Measurements from ENCODE around the gene PTPRA. TPM values are rescaled to one million over a fixed set of nuclear protein-coding genes. Genes with fewer than 3 reads are reported as not detected.
"Not testable (repeated sequence)": the region's sequence is repeated elsewhere in the genome, so short reads cannot be mapped to it uniquely, and the experiment has no call there.

PTPRA gene
- total RNA-seq, 1 donor from 2014 or later, result 57.5 TPM

DNA sequence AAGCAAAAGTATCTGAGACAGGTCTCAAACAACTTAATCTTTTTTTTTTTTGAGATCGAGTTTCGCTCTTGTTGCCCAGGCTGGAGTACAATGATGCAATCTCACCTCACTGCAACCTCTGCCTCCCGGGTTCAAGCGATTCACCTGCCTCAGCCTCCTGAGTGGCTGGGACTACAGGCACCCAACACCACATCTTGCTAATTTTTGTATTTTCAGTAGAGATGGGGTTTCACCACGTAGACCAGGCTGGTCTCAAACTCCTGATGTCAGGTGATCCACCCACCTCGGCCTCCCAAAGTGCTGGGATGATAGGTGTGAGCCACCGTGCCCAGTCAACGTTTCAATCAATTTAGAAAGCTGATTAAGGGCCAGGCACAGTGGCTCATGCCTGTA lies 200.0 kb downstream of the PTPRA start:
- DNase-seq (ENCODE audit: low spot score), result not testable (repeated sequence)

GRCh38 chr20:3074812-3075211 lies 201.5 kb downstream of the PTPRA start:
- DNase-seq (ENCODE audit: low spot score), result no peak

DNA sequence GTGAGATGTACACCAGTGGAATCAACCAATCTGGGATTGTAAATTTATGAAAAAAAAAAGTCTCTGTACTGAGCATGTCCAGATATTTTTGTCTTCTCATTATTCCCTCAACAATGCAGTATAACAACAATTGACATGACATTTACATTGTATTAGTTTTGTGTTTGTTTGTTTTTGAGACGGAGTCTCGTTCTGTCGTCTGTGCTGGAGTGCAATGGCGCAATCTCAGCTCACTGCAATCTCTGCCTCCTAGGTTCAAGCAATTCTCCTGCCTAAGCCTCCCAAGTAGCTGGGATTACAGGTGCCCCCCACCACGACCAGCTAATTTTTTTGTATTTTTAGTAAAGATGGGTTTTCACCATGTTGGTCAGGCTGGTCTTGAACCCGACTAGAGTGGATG lies 202.0 kb downstream of the PTPRA start:
- not testable (repeated sequence) for DNase-seq (ENCODE audit: low spot score)

GRCh38 chr20:3077618-3078134 lies 204.4 kb downstream of the PTPRA start:
- no peak for DNase-seq (ENCODE audit: low spot score)

- no peak for DNase-seq (ENCODE audit: low spot score)
Observed at GRCh38 chr20:3080939-3081388, 207.7 kb downstream of the PTPRA start.

GRCh38 chr20:3081641-3082040 lies 208.4 kb downstream of the PTPRA start:
- no peak for DNase-seq (ENCODE audit: low spot score)

GRCh38 chr20:3082306-3082951 lies 209.1 kb downstream of the PTPRA start:
- DNase-seq (ENCODE audit: low spot score), result no peak

DNA sequence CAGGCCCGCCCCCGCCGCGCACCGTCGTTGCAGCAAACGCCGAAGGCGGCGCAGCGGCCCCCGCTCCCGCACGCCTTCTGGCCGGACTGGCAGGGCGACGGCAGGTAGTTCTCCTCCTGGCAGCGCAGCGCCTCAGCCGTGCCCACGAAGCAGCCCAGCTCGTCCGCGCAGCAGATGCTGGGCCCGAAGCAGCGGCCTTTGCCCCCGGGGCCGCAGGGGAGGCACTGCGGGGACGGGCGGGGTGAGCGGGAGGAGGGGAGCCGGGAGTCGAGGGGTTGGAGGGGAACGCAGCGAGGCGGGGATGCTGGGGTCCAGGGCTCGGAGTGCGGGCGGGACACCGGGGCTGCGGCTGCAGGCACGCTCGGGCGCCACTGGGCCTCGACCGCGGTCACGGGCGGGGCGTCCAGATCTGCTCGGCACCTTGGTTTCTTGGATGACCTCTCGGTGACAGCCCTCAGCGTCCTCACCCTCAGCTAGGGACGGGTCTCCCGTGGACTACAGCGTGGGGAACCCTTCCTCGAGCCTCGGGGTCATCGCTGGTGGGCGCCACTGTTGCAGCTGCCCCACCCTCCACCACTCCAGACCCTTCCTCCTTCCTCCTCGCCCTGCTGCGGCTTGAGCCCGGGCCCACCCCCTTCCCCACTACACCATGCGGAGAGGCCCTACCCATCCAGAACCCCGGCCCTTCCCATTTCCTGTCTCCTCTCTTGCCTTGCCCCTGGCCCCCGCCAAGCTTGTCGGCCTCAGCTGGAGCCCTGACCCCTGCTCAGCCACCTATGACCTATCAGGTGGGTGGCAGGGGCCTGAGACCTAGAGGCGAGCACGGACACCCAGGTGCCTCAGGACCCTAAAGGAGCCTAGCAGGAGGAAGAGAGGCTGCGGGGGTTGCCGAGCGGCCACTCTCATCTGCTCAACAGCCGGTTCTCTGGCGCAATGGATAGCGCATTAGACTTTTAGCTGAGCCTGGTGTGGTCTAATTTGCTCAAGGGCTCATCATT lies 210.0 kb downstream of the PTPRA start:
- no peak for DNase-seq (ENCODE audit: low spot score)

DNA sequence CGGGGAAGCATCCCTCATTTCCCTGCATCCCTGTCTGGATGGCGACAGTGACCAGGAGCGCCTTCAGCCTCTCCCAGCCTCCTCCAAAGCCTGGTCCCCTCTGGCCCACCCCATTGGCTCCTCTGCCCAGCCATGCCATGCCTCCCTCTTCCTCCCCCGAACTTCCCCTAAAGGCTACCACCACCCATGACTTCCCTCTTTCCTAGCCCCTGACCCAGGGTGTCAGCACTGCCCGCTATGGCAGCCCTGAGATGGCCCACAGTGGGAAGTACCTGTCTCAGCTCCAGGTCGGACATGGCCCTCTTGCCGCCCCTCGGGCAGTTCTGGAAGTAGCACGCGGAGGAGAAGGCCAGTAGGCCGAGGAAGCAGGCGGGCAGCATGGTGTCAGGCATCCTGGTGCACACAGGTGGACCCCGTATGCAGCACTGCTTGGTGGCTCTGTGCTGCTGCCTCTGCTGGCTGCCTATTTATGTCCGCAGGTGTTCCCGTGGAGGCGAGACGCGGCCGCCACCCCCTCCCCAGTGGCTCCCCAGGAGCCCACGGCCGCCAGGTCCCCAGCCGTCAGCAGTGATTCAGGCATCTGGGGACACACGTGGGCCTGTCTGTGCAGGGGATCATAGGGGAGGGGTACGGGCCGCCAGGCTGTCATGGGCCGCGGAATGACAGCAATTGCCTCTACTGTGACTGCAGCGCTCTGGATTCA lies 211.2 kb downstream of the PTPRA start, which contains the start of gene AVP:
Gene AVP, minus strand, starts transcription at position 442 of the 703 bp plus-strand sequence. Its CDS starts 50 bp downstream, at position 392.
- DNase-seq (ENCODE audit: low spot score), result no peak

DNA sequence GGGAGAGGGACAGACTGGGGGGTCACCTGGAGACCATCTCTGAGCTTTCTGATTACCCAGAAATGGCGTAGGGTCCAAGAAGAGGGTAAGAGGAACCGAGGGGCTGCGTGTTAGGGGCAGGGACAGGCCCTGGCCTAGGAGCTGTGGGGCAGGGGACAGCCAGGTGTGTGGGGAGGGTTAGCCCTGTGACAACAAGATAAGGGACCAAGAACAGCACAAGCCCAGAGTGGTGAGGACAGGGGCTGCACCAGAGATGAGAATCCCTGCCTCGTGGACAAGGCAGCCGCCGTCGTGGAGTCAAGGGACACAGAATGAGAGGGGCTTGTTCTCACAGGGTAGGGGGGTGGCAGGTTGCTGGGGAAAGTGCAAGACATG lies 211.7 kb downstream of the PTPRA start:
- DNase-seq (ENCODE audit: low spot score), result no peak

DNA sequence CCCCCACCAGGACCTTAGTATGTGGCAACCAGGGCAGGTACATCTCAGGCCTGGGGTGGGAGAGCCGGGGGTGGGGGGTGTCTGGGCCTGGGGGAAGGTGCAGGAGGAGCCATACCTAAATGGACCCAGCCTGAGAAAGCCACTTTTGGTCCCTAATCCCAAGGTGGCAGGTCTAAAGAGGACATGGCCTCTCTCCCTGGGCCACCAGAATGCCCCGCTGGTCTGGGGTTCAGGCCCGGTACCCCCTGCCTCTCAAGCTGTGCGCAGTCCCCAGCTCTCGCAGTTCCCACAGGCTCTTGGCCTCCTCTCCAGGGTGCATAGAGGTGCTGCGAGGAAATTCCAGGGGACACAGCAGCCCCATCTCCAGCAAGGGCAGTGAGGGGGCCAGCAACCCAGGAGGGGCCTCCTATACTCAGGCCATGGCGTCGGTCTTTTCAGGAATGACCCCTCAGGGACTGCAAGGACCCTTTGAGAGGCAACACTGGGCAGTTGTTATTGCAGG lies 212.3 kb downstream of the PTPRA start:
- no peak for DNase-seq (ENCODE audit: low spot score)

- no peak for DNase-seq (ENCODE audit: low spot score)
Observed at GRCh38 chr20:3088031-3088430, 214.8 kb downstream of the PTPRA start.

Other genes starting within 250 kb of the PTPRA start
- 82.9 TPM for gene NOP56, start 220.8 kb upstream of the PTPRA start, total RNA-seq
- gene IDH3B, start 209.3 kb upstream of the PTPRA start, total RNA-seq, result 81.0 TPM
- gene EBF4, start 180.7 kb upstream of the PTPRA start, total RNA-seq, result 12.7 TPM
- 6.8 TPM for gene CPXM1, start 72.9 kb upstream of the PTPRA start, total RNA-seq
- gene C20orf141, start 58.5 kb upstream of the PTPRA start, total RNA-seq, result not detected
- not detected for gene TMEM239, start 57.1 kb upstream of the PTPRA start, total RNA-seq
- 48.8 TPM for gene PCED1A, start 32.8 kb upstream of the PTPRA start, total RNA-seq
- gene VPS16, start 32.7 kb upstream of the PTPRA start, total RNA-seq, result 43.2 TPM
- gene GNRH2, start 170.1 kb downstream of the PTPRA start, total RNA-seq, result 0.75 TPM
- gene MRPS26, start 172.6 kb downstream of the PTPRA start, total RNA-seq, result 46.6 TPM
- gene OXT, start 198.1 kb downstream of the PTPRA start, total RNA-seq, result 0.46 TPM
- gene AVP, start 211.2 kb downstream of the PTPRA start, total RNA-seq, result not detected

Data from mucosa of gallbladder (tissue), 1 donor.